ENCODE results near the gene RGS3. TPM values are rescaled to one million over a fixed set of nuclear protein-coding genes. Genes with fewer than 3 reads are reported as not detected.

Gene RGS3
- total RNA-seq, 1 donor: 48.9 TPM

GRCh38 chr9:113519426-113520108 is 56.0 kb downstream of the RGS3 start:
- no peak overlapping the region for H3K4me3 ChIP-seq (ENCODE audit: low read depth, low read length)
- DNase-seq (ENCODE audit: low read depth): peak; percentile 30
- TF ChIP-seq, protein P1, sequence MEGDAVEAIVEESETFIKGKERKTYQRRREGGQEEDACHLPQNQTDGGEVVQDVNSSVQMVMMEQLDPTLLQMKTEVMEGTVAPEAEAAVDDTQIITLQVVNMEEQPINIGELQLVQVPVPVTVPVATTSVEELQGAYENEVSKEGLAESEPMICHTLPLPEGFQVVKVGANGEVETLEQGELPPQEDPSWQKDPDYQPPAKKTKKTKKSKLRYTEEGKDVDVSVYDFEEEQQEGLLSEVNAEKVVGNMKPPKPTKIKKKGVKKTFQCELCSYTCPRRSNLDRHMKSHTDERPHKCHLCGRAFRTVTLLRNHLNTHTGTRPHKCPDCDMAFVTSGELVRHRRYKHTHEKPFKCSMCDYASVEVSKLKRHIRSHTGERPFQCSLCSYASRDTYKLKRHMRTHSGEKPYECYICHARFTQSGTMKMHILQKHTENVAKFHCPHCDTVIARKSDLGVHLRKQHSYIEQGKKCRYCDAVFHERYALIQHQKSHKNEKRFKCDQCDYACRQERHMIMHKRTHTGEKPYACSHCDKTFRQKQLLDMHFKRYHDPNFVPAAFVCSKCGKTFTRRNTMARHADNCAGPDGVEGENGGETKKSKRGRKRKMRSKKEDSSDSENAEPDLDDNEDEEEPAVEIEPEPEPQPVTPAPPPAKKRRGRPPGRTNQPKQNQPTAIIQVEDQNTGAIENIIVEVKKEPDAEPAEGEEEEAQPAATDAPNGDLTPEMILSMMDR (IDR thresholded peaks at IDR 0.05; ENCODE audit: insufficient read depth, low read length): no peak

DNA sequence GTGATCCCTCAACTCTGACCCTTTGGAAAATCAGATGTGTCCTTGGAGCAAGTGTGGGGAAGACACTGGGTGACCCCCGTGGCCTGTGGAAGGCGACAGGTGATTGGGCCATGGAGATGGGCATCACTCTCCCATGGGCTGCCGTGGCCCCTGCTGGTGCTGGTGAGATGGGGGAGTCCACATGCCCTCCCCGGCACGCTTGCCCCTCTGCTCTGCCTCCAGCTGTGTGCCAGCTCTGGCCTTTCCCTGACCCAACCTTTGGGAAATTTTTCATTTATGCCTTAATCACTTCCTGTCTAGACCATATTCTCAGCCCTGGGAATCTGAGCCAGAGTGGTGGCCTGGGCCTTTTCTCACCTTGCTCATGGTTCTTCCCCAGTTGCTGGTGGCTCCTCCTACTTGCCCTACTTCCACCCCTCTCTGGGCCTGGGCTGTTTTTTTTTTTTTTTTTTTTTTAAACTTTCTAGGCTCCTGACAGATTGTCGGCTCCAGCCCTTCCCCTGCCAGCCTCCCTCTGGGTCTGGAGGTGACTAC is 56.6 kb downstream of the RGS3 start:
- DNase-seq (ENCODE audit: low read depth): no peak
- TF ChIP-seq, protein P1 (IDR thresholded peaks at IDR 0.05; ENCODE audit: insufficient read depth, low read length): no peak
- H3K4me3 ChIP-seq (ENCODE audit: low read depth, low read length): no peak overlapping the region

- H3K4me3 ChIP-seq (ENCODE audit: low read depth, low read length): no peak overlapping the region
- DNase-seq (ENCODE audit: low read depth): no peak
- TF ChIP-seq, protein P1 (IDR thresholded peaks at IDR 0.05; ENCODE audit: insufficient read depth, low read length): no peak
Observed at GRCh38 chr9:113521693-113522255, 58.2 kb downstream of the RGS3 start.

- DNase-seq (ENCODE audit: low read depth): no peak
- TF ChIP-seq, protein P1 (IDR thresholded peaks at IDR 0.05; ENCODE audit: insufficient read depth, low read length): no peak
- H3K4me3 ChIP-seq (ENCODE audit: low read depth, low read length): no peak overlapping the region
Observed at GRCh38 chr9:113522419-113522818, 58.9 kb downstream of the RGS3 start.

DNA sequence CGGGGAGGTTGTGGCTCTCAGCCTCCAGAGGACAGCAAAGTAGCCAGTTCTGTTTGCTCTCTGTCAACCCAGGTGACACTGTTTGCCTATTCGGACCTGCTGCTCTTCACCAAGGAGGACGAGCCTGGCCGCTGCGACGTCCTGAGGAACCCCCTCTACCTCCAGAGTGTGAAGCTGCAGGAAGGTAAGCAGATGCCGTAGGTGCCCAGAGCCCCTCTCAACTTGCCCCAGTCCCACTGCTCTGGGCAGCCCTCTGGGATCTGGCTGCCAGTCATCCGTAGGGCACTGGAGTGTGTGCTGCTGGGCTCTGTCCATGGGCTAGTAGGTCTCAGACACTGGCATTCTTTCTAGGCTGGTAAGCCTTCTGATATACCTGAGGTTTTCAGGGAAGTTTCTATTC is 59.3 kb downstream of the RGS3 start:
- H3K4me3 ChIP-seq (ENCODE audit: low read depth, low read length): no peak overlapping the region
- TF ChIP-seq, protein P1 (IDR thresholded peaks at IDR 0.05; ENCODE audit: insufficient read depth, low read length): no peak
- DNase-seq (ENCODE audit: low read depth): no peak

DNA sequence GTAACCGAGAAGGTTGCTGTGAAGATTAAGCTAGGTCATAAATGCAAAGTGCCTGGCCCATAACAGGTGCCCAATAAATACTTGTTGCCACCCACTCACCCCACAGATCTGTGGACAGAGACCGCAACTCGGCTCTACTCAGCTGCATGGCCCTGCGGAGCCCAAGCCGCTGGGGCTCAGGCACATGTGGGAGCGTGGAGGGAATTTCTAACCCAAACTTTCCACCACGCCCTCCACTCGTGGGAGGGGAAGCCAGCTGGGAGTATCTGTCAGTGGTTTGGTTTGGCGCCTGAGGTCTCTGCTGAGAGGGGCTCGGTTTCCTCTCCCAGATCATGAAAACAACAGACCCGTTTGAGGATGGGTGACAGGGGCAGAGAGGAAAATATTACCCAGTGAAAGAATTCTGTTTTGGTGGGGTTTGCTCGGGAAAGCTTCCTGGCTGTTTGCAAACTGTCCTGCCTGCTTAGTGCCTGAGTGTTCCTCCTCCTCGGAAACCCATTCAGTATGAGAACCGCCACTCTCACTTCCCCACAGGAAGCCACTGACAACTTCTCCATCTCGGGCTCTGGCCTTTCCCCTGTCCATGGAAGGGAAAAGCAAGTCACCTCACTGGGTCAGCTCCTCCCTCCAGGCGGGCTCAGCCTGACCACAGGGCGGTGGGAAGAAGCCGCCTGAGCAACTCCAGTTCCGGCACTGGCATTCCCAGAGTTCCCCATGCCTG is 60.1 kb downstream of the RGS3 start:
- no peak overlapping the region for H3K4me3 ChIP-seq (ENCODE audit: low read depth, low read length)
- no peak for DNase-seq (ENCODE audit: low read depth)
- TF ChIP-seq, protein P1 (IDR thresholded peaks at IDR 0.05; ENCODE audit: insufficient read depth, low read length): no peak

All from fibroblast of the aortic adventitia (primary cell).